Testis (tissue), 2 donors: ENCODE data around the gene EHMT1.

Experiments
- POLR2A ChIP-seq: fragments of 450-650 bp; IDR thresholded peaks from one replicate; pipeline ENCODE4 v1.6.1; 2017; ENCODE audit warnings: antibody characterized with exemption, mild to moderate bottlenecking, moderate library complexity
- TF ChIP-seq, protein P1 (sequence below), 3 experiments: fragments of 450-650 bp in 2 of 3; fragments of 200-600 bp in 1 of 3; sonication (generic) in 1 of 3; IDR thresholded peaks; one replicate each; pipeline ENCODE4 v1.5.1; 2016 to 2019; ENCODE audit warnings: antibody characterized with exemption in 3 of 3, mild to moderate bottlenecking in 2 of 3, moderate library complexity in 1 of 3

DNA sequence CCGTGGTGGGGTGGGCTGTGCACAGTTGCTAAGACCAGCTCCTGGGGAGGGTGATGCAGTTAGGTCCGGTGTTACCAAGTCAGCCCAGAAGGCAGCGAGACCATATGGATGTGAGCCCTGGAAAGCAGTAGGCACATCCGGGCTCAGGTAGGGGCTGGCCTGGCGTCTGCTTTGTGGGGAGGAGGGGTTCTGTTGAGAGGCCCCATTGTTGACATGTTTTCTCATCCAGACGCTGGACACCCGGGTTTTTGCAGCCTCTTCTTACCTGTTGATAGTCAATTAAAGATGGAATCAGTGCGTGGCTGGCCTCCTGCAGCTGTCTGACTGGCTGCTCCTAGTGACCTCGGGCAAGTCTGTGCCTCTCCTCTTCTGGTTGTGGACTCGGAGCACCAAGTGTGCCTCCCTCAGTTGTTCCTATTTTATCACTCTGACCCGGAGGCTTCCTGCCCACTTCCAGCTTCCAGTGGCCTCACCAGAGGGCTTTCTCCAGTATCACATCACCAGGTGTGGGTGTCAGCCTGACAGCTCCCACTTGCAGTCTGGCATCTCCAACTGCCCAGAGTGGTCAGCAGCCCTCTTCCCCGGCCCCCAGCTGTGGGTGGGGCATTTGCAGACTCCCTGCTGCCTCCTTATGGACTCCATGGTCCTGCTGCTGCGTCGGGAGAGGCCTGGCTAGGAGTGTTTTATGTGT, 90.8 kb downstream of the EHMT1 start:
- TF ChIP-seq, protein P1, sequence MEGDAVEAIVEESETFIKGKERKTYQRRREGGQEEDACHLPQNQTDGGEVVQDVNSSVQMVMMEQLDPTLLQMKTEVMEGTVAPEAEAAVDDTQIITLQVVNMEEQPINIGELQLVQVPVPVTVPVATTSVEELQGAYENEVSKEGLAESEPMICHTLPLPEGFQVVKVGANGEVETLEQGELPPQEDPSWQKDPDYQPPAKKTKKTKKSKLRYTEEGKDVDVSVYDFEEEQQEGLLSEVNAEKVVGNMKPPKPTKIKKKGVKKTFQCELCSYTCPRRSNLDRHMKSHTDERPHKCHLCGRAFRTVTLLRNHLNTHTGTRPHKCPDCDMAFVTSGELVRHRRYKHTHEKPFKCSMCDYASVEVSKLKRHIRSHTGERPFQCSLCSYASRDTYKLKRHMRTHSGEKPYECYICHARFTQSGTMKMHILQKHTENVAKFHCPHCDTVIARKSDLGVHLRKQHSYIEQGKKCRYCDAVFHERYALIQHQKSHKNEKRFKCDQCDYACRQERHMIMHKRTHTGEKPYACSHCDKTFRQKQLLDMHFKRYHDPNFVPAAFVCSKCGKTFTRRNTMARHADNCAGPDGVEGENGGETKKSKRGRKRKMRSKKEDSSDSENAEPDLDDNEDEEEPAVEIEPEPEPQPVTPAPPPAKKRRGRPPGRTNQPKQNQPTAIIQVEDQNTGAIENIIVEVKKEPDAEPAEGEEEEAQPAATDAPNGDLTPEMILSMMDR (IDR thresholded peaks at IDR 0.05), result no peak
- TF ChIP-seq POLR2A, result no peak
